LNCAP (cell line): ENCODE measurements around the gene ADAM12.

Experiments used
- CTCF ChIP-seq: fragments of 450-650 bp; IDR thresholded peaks from 2 replicates; pipeline ENCODE4 v1.5.1; 2017; ENCODE audit warnings: mild to moderate bottlenecking

The ADAM12 gene

DNA sequence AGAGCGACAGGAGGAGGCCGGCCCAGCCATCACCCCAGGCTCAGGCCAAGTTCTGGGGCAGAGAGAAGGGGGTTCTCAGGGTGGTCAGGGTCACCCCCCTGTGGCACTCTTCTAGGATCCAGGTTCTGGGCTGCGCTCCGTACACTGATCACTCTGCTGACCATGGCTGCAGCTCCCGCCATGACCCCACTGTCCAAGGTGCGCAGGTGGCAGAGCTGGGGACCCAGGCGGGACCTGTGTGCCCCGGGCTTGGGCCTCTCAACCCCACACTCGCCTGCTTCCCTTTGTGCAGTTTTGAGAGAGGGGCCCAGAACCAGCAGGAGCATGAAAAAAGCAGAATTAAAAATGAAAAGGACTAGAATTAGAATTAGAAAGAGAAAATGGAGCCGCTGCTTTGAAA, 264.8 kb downstream of the ADAM12 start:
- TF ChIP-seq CTCF = no peak

- no peak for TF ChIP-seq CTCF
These were observed 265.4 kb downstream of the ADAM12 start for GRCh38 chr10:126122881-126123280.

DNA sequence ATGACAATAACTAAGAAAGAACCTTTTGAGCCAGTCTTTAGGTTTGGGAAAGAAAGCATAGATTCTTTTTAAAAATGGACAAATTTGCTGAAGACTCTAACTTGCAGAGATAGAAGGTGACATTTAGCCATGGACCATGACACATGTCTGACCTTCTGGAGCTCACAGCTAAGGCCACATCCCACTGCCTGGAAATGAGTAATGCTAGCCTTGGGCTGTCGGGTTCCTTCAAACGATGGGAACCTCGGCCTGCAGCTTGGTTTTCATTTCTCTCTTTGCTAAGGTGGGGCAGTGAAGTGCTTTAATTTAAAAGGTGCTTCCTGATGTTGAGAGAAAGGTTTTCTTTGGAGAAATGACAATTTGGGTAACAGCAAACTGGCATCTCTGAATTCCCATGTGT, 268.7 kb downstream of the ADAM12 start:
- TF ChIP-seq CTCF = no peak

GRCh38 chr10:126118476-126118875, 269.8 kb downstream of the ADAM12 start:
- no peak for TF ChIP-seq CTCF

- no peak for TF ChIP-seq CTCF
These were observed 271.1 kb downstream of the ADAM12 start for GRCh38 chr10:126117196-126117595.

GRCh38 chr10:126115886-126116285, 272.4 kb downstream of the ADAM12 start:
- TF ChIP-seq CTCF = no peak

DNA sequence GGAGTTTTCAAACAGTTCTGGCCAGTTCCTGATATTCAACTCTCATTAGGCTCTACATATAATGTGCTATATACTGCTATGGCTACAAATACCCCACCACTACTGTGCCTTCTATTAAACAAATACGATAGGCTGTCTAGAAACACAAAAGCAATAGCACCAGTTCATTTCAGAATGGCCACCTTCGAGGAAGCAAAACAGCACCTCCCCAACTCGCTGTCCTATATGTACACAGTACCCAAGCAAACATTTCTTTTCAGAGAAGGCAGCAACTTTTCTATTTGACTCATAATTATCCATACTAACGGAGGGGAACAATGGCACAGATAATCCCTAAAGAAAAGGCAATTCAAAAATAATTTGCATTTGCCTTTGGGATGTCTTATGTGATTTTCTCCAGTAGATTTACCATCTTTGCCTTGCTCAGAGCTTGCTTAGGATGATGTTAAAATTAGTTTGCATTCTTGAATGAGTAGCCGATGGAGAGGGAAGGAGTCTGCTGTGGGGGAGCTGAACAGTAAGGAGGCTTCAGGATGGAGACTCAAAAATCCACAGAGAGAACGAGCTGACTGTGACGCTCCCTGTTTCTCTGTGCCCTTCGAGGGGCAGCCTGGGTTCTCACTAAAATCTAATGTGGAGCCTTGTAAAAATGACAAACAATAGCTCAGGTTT, 273.3 kb downstream of the ADAM12 start:
- no peak for TF ChIP-seq CTCF

- no peak for TF ChIP-seq CTCF
These were observed 276.8 kb downstream of the ADAM12 start for GRCh38 chr10:126111516-126111915.
